Measurements from ENCODE around the gene AP2A2.

GRCh38 chr11:1014276-1014675, 88.6 kb downstream of the AP2A2 start:
- TF ChIP-seq CTCF (IDR thresholded peaks at IDR 0.05) (no peak), POLR2A (IDR thresholded peaks at IDR 0.05) (no peak)

Data from prostate gland (tissue), 2 donors.